HL-60 (cell line): ENCODE data around the gene MMP25.

Experiments used
- DNase-seq, 2 experiments: peaks; one replicate each; pipeline ENCODE4 v3.0.0-alpha.2; 2010 to 2020; ENCODE audit warnings: low read depth in 1 of 2, low spot score in 1 of 2
- H3K27ac ChIP-seq: fragments of 250-450 bp; sonication (Bioruptor Pico); replicated peaks from 2 replicates; pipeline ENCODE4 v1.5.1; 2020; ENCODE audit warnings: mild to moderate bottlenecking, moderate library complexity
- H3K27me3 ChIP-seq: fragments of 250-450 bp; sonication (Bioruptor Pico); 2 replicates; pipeline ENCODE4 v1.5.1; 2021; ENCODE audit warnings: mild to moderate bottlenecking, moderate library complexity; ENCODE audit not compliant: insufficient read depth, poor library complexity, severe bottlenecking
- H3K4me3 ChIP-seq: replicated peaks from 2 replicates; pipeline ENCODE4 v1.5.1; 2011; ENCODE audit warnings: mild to moderate bottlenecking, control low read depth, low read length; ENCODE audit not compliant: insufficient read depth
- GABPA ChIP-seq: IDR thresholded peaks from 2 replicates; pipeline ENCODE4 v1.6.1; 2012; ENCODE audit warnings: low read depth
- POLR2AphosphoS5 ChIP-seq: IDR thresholded peaks from 2 replicates; pipeline ENCODE4 v1.6.1; 2012; ENCODE audit warnings: low read depth
- SPI1 ChIP-seq: IDR thresholded peaks from 2 replicates; pipeline ENCODE4 v1.6.1; 2012; ENCODE audit warnings: low read depth, mild to moderate bottlenecking, borderline replicate concordance
- TF ChIP-seq, protein P1 (sequence below): IDR thresholded peaks from one replicate; pipeline ENCODE4 v1.5.1; 2011; ENCODE audit warnings: low read length, control low read depth, inconsistent platforms; ENCODE audit not compliant: insufficient read depth
- TF ChIP-seq, protein P2 (sequence below): IDR thresholded peaks from 2 replicates; pipeline ENCODE4 v1.6.1; 2012; ENCODE audit warnings: low read depth; ENCODE audit not compliant: insufficient replicate concordance

Gene MMP25

DNA sequence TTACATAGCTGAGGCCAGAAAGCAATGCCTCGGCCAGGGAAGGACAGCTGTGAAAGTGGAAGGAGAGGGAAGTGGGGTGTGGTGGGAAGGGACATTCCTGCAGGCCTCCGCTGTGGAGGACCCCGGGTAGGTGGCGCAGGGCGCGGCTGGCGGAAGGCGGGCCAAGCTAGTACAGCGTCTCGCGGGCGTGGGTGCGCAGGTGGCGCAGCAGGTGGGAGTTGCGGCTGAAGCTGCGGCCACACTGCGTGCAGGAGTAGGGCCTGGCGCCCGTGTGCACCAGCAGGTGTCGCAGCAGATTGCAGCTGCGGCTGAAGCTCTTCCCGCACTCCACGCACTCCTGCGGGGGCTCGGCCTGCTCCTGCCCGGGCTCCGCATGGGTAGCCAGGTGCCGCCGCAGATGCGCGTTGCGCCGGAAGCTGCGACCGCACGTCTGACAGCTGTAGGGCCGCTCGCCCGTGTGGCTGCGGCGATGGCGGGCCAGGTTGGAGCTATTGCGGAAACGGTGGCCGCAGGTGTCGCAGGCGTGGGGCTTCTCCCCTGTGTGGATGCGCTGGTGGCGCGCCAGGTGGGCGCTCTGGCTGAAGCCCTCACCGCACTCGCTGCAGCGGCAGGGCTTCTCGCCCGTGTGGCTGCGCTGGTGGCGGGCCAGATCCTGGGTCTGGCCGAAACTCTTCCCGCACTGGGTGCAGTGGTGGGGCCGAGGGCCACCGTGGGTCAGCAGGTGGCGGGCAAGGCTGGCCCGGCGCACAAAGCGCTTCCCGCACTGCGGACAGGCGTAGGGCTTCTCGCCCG is 42.8 kb downstream of the MMP25 start:
- TF ChIP-seq, protein P1, sequence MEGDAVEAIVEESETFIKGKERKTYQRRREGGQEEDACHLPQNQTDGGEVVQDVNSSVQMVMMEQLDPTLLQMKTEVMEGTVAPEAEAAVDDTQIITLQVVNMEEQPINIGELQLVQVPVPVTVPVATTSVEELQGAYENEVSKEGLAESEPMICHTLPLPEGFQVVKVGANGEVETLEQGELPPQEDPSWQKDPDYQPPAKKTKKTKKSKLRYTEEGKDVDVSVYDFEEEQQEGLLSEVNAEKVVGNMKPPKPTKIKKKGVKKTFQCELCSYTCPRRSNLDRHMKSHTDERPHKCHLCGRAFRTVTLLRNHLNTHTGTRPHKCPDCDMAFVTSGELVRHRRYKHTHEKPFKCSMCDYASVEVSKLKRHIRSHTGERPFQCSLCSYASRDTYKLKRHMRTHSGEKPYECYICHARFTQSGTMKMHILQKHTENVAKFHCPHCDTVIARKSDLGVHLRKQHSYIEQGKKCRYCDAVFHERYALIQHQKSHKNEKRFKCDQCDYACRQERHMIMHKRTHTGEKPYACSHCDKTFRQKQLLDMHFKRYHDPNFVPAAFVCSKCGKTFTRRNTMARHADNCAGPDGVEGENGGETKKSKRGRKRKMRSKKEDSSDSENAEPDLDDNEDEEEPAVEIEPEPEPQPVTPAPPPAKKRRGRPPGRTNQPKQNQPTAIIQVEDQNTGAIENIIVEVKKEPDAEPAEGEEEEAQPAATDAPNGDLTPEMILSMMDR = no peak
- TF ChIP-seq SPI1 = no peak
- TF ChIP-seq, protein P2, sequence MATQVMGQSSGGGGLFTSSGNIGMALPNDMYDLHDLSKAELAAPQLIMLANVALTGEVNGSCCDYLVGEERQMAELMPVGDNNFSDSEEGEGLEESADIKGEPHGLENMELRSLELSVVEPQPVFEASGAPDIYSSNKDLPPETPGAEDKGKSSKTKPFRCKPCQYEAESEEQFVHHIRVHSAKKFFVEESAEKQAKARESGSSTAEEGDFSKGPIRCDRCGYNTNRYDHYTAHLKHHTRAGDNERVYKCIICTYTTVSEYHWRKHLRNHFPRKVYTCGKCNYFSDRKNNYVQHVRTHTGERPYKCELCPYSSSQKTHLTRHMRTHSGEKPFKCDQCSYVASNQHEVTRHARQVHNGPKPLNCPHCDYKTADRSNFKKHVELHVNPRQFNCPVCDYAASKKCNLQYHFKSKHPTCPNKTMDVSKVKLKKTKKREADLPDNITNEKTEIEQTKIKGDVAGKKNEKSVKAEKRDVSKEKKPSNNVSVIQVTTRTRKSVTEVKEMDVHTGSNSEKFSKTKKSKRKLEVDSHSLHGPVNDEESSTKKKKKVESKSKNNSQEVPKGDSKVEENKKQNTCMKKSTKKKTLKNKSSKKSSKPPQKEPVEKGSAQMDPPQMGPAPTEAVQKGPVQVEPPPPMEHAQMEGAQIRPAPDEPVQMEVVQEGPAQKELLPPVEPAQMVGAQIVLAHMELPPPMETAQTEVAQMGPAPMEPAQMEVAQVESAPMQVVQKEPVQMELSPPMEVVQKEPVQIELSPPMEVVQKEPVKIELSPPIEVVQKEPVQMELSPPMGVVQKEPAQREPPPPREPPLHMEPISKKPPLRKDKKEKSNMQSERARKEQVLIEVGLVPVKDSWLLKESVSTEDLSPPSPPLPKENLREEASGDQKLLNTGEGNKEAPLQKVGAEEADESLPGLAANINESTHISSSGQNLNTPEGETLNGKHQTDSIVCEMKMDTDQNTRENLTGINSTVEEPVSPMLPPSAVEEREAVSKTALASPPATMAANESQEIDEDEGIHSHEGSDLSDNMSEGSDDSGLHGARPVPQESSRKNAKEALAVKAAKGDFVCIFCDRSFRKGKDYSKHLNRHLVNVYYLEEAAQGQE = no peak
- TF ChIP-seq GABPA = no peak
- no peak for TF ChIP-seq POLR2AphosphoS5
- Histone ChIP-seq H3K27me3 (no peaks in the 10 kb centered on the region), H3K4me3 (no peak overlapping the region), H3K27ac (no peak overlapping the region)
- no peak for DNase-seq

DNA sequence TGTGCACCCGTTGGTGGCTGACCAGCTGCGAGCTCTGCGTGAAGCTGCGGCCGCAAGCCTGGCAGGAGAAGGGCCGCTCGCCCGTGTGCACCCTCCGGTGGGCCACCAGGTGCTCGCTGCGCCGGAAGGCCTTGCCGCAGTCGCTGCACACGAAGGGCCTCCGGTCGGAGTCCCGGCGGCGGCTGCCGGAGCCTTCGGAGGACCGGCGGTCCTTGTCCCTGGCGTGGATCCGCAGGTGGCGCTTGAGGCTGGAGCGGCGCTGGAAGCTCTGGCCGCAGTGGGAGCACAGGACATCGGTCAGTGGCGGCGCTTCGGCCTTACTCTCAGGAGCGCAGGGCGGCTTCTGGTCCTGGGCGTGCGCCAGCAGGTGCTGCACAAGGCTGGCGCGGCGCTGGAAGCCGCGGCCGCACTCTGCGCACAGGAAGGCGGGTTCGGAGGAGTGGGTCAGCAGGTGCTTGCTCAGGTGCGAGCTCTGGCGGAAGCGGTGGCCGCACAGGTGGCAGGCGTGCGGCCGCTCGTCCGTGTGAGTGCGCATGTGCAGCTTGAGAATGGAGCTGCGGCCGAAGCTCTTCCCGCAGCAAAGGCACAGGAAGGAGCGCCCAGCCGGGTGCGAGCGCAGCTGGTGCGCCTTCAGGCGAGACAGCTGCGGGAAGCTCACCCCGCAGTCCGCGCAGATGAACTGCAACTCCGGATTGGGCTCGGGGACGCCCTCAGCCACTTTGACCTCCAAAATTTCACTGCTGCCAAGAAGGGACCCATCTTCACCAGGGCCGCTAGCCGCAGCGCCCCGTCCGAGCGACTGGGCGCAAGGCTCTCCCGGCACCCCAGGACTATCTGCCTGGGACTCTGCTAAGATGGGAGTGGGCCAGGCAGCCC is 43.6 kb downstream of the MMP25 start:
- TF ChIP-seq GABPA (no peak), POLR2AphosphoS5 (no peak), SPI1 (no peak)
- TF ChIP-seq, protein P2 = no peak
- TF ChIP-seq, protein P1 = no peak
- no peak overlapping the region for H3K27ac ChIP-seq
- no peak for DNase-seq
- no peak overlapping the region for H3K4me3 ChIP-seq
- no peaks in the 10 kb centered on the region for H3K27me3 ChIP-seq

DNA sequence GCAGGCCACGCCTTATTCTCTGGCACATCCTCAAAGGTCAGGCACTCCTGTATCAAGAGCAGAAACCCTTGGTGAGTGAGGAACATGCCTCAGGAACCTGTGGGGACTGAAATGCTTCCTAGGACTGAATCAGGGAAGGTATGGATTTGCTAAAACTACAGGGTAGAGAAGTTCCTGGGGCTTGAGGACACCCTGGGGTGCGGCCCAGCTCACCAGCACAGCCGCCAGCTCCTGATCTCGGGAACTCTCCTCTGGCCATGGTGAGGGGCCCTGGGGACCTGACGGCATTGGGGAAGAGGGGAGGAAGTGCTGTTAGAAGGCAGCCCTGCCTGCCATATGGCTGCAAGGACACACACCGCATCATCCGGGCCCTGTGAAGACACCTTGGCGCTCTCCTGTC is 45.2 kb downstream of the MMP25 start:
- no peak for DNase-seq
- Histone ChIP-seq H3K27ac (no peak overlapping the region), H3K27me3 (no peaks in the 10 kb centered on the region), H3K4me3 (no peak overlapping the region)
- TF ChIP-seq, protein P1 = no peak
- peak; percentile 23; the same call in 1 of the 2 replicates for TF ChIP-seq SPI1
